ENCODE data around the gene LHPP.

The LHPP gene

DNA sequence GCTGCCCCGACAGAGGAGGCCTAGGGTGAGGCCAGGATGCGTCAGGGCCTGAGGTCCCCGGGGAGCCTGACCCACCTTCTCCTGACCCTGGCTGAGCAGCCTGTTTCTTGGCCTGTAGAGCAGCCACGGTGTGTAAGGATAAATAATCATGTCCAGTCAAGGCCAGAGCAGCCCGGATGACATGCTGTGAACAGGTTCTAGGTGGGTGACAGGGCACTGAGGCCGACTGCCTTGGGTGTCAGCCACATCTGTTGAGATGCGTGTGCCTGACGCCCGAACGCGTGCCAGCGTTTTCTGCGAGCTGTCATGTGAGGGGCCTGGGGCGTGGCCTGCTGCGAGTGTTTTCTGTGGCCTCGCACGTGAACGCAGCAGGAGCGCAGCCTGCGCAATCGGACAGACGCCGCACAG, 164.2 kb downstream of the LHPP start:
- no peak for DNase-seq (ENCODE audit: low spot score)

DNA sequence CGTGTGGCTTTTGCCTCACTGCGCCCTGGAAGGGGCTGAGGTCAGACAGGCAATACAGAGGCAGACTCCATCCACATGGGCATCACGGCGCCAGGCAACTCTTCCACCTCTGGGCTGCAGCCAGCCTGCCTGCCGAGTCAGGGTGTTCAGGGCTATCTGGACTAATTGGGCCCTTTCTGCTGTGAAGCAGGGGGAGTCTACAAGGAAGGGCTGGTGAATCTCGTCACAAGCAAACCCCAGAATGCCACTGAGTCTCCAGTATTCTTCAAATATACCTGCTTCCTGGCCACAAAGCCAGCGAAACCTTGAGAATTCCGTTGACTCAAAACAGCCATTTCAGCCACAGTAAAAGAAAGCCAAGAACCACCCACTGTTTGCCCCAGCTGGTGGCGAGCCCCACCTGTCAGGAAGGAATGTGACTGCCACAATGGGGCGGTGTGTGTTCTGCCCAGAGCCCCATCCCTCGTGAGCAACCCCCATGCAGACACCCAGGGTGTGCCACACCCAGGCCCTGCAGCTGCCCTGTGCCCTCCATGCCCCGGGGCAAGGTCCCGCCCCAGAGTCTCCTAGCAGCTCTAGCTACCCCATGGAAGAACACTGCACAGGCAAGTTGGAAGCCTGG, 165.2 kb downstream of the LHPP start:
- no peak for DNase-seq (ENCODE audit: low spot score)

DNA sequence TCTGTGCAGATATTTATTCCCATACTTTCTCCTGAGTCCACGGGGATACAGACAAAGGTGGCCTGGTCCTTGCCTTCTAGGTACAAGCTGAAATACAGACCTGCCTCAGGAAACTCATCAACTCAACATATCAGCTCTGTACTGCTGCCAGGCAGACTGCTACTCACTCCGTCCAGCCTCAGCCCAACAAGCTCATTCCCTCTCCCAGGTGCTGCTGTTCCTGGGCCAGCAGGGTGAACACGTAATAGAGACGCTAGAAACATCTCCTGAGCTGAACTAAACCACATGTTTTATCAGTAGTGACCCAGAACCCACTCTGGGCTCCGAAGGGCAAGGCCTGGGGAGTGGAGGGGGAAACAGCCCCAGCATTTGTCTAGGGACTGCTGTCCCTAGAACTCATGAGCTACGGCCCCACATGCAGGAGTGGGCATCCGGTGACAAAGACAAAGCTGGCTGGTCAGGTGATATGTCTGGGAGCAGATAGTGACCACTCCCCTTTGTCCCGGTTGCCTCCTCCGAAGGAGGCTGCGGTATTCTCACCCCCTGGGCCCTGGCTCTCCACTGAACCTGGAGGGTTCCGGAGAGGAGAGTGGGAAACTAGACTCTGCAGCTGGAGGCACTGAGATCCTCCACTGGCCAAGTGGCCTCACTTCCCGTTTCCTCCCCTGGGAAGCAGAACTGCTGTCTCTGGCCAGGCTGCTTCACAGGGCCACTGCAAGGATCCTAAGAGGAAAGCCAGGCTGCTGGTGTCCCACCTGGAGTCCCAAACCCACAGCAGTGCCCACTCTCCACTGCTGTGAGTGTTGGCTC, 166.4 kb downstream of the LHPP start:
- DNase-seq (ENCODE audit: low spot score): no peak

DNA sequence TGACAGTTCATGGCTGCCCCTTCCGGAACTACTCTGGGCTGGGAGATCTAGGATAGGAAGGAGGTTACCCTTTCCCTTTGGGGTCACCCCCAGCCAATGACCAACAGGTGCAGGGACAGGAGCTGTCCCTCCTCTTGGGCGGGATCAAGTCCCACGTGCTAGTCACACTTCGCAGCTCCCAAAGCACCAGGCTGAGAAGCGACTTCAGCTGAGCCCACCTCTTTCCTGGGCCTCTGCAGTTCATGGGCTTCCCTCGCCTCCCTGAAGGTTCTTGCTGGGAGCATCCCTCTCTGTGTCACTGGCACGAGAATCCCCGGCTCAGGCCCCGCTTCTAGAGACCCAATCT, 167.0 kb downstream of the LHPP start:
- no peak for DNase-seq (ENCODE audit: low spot score)

DNA sequence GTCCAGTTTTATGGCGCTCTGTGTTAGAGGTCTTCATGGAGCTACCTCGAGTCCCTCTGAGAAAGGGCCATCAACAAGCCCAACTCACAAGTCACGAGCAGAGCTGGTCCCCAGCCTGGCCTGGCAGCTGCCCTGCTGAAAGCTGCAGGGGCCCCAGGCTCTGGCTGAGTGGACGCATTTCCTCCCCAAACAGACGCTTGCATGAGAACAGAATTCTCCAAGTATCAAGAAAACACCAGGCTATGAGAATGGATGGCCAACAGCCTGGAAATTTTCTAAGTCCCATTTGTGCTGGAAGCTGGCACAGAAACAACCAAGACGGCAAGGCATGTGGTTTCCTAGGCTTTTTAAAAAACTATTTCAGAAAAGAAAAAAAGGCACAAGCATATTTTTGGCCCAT, 167.8 kb downstream of the LHPP start:
- DNase-seq (ENCODE audit: low spot score): no peak

DNA sequence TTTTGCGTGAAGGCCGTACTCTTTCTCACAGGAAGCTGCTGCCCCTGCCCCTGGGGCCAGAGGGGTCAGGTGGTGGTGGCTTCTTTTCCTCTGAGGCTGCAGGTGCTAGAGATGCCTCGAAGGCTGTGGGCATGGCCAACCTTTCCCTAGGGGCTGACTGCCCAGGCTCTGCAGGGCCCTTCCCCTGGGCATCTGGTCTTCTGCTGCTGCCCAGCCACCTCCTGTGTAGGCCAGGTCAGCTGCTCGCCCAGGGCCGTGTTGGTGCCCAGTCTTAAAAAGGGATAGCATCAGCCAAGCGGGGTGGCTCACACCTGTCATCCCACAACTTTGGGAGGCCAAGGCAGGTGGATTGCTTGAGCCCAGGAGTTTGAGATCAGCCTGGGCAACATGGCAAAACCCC, 168.2 kb downstream of the LHPP start:
- no peak for DNase-seq (ENCODE audit: low spot score)

DNA sequence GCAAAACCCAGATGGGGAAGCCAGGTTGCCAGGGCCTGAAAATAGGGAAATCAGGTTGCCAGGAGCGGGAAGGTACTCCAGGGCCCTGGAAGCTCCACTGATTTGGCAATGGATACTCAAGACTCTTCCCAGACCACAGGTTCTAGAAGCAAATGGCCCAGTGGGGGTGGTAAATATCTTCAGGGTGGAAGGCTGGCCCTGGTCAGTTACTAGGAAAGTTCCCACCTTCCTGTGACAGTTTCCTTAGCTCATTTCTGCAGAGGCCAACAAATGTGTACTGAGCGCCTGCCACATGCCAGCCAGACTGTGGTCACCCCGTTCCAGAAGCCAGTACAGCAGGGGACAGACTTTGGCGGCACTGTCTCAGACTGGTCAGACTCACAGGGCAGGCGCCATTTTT, 168.9 kb downstream of the LHPP start:
- DNase-seq (ENCODE audit: low spot score): no peak

DNA sequence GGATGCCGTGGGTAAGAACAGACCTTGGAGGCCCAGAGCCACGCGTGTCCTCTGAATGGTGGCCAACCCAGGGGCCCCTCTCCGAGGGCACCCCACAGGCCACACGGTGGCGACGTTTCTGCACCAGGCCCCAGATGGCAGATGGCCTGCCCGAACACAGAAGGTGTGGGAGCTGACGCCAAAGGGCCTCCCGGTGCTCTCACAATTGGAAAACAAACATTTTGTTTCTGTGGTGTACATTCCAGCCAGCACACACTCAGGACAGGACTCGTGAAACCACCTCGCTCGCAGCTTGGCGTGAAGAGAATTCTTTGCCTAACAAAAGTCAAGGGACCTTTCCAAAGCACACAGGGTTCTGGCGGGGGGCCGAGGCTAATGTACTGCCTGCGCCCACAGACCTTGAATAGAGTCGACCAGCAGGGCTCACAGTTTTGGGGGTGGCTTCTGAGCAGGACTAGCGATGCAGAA, 170.5 kb downstream of the LHPP start:
- no peak for DNase-seq (ENCODE audit: low spot score)

DNA sequence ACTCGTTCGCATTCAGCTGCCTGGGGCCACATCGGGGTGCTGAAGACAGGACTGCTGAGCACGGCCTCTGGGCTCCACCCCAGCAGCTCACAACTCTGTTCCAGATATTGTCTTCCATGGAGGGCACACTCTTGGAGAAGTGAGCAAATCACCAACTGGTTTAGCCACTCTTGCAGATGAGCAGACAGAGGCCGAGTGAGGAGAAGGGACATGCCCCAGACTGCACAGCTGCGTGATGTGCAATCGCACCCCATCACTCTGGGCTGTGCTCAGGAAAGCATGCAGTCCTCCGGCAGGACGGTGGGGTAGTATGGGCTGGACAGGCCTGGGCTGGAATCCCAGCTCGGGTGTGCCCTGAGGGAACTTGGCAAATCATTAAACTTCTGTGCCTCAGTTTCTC, 170.9 kb downstream of the LHPP start:
- no peak for DNase-seq (ENCODE audit: low spot score)

DNA sequence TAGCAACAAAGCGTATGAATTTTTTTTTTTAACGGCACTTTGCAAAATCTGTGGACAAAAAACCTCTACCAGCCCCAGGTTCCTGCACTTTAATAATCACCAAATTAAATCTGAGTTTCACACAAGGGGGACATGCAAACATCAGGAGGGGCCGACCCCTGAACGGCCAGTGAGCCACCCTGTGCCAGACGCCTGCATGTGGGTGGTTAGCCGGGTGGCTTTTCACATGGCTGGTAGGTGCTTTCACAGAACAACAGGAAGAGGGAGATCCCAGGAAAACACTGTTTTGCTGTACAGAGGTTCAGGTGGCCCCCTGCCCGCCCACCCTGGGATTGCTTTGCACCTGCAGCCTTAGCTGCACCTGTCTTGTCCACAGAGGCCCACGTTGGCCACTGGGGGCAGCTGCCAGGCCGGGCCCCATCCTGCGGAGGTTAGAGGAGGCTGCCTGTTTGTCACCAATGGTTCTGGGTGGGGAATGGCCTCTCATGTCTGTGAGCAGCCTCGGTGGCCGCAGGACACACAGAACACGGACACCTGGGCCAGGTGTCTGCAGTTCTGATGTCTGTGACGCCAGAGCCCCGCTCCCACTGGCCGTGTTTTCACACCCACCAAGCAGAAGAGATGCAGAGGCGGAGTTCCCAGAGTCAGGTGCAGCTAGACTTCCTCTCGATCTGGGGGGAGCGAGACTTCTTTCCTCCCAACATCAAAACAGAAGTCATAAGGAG, 174.8 kb downstream of the LHPP start:
- no peak for DNase-seq (ENCODE audit: low spot score)

DNA sequence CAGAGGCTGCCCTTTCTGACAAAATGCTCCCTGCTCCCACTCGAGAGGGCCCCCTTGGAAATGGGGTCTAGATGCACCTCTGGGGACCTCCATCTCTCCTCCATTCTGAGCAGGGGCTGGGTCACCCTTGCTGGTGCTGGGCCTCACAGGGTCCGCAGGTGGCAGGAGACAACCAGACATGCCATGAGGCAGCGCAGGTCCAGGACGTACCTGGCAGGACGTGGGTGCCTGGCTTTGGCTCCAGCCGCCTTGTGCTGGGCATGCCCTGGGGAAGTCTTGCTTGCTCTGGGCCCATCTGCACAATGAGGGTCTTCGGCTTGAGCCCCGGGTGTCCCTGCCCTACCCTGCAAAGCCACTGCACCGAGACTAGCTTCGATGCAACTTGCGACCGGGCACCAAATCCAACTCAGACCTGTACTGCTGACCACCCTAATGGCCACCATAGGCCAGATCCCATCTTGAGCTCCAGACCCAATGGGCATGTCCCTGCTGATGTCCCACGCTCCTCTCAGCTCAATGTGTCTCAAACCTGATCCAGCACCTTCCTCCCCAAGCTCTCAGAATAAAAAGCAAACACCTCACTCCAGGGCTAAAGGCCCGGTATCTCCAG, 175.6 kb downstream of the LHPP start:
- DNase-seq (ENCODE audit: low spot score): no peak

DNA sequence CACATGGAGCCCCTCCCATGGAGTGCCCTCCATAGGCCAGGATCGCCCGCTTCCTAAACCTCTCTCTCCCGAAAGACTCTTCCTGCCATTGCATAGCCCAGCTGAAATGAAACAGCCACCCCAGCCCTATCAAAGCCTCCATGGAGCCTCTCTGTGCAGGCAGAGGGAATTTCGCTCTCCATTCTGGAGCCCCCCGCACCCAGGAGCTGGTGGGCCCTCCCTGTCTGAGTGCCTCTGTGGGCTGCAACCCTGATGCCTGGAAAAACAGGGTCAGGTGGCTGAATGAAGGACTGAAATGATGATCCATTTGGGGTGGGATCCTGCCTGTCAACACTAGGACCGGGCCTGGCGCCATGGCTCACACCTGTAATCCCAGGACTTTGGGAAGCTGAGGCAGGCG, 176.1 kb downstream of the LHPP start:
- no peak for DNase-seq (ENCODE audit: low spot score)

DNA sequence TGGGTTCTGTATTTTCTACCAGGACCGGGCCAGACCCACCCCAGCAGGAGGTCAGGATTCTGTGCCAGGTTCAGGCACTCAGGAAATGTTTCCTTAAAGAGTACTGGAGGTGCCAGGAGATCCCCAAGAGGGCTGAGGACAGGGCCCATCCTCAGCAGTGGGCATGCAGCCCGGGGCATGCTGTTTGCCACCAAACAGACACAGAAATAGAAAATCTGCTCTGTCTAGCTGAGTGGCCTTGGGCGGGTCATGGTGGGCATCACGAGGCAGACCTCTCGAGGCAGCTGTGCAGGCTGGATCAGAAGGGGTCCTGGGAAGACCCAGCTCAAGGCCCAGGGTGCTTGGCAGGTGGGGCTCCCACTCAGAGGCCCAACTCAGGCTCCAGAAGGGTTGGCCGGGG, 177.6 kb downstream of the LHPP start:
- DNase-seq (ENCODE audit: low spot score): no peak

DNA sequence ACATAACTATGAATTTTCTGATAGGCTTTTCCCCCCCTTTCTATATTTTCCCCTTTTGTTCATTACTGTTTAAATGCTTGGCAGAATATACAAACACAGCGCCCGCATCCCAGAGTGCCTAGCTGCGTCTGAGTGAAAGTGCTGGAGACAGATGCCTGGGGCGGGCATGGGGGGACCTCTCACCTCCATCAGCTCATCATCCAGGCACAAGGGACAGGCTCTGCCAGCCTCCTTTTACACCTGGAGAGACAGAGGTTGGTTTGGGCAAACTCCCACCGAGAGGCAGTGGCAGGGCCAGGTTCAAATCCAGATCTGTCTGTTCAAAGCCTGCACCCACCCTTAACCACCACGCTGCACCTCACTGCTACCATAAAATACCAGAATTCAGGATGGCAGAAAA, 178.0 kb downstream of the LHPP start:
- DNase-seq (ENCODE audit: low spot score): no peak

DNA sequence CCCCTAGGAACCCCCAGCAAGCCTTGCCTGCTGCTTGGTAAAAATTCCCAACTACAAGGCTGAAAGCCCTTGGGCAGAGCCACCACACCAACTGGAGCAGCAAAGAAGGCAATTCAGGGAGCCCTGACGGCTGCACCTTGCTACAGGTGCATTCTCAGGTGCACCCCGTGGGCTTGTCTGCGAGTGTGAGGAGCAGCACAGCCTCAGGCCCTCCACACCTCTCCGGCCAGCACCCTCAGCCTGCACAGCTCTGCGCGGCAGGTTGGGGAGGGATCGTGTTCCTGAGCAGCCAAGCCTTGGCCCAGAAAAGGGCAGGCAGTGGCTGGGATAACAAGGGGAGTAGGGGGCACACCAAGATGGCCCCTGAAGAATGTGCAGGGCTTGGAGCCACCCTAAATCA, 178.4 kb downstream of the LHPP start:
- DNase-seq (ENCODE audit: low spot score): no peak

DNA sequence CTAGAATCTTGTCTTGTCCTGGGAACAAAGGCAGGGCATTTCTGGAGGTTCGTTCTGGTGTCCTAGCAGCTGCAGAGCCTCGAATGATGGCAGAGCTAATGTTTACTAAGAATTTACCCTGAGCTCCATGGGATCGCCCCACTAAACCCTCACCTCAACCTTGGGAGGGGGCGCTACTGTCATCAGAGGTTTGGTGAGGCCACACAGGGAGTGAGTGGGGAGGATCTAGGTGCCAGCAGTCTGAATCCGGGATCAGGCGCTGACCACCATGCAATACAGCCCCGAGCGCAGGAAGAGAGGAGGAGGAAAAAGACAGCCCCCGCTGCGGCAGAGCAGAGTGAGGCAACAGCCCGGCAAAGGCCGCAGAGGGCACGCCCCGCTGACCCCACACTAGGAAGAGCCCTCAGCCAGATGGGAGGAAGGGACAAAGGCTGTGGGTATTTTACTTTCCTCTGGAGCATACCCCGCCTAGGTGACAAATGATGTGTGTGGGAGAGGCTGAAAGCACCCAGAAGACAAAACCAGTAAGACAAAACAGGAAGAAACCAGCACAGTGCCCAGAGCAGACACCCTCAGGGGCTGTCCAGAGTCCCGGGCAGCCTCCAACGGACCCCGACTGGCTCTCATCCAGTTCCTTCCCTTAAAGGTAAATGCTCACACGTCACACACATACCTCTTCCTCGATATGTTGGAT, 179.1 kb downstream of the LHPP start:
- no peak for DNase-seq (ENCODE audit: low spot score)

DNA sequence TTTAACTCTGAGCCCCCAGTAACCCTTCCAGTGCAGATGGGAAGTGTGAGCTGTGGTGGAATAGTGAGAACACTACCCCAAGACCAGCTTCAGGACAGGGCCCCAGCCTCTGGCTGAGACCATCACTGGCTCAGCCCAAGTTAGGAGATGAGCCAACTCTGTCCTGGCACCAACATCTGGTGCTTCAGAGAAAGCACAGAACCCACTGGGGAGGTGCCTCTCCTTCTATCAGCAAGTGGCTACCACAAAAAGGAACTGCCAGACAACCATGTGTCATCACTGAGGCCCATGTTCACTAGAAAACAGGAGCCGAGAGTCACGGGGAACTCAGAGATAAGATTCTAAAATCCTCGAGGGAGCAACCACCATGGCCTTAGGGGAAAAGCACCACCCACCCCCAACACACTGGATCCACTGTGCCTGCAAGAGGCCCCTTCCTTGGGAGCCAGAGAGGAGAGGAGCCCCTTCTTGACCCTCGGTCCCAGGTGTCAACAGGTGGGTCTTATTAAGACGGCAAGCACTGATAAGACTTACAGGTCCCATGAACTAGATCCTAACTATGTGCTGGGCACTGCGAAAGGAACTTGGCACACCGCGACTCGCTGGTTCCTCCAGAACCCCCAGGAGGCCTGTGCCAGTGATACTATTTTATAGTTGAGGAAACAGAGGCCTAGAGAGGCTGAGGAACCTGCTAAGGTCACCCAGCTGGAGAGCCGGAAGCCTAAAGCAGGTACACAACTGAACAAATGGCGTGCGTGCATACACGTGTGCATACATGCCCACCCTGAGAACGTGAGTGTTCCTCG, 179.9 kb downstream of the LHPP start:
- no peak for DNase-seq (ENCODE audit: low spot score)

DNA sequence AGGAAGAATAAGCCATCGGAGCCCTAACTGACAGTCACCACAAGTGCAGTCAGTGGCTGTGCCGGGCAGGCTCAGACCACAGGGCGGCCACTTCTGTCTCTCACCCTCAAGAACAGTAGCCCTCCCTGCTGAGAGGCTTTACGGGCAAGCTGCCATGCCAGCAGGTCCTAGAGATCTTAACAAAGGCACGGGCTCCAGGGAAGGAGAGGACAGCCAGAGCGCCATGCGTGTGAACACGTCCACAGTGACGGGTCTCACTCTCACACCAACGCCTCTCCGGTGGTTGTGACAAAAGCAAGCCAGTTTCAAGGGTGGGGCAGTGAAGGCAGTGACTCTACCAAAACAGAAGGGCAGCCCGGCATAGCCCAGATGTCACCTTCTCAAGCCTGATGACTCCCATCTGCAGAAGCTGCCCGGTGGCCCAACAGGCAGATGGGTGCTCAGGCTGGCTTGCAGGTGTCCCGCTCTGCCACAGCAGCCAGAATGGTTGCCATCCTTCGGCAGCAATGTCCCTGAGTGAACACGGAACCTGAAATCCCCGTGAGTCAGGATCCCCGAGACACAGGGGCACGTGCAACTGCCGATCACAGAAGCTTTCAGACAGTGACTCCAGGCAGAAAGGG, 180.6 kb downstream of the LHPP start:
- no peak for DNase-seq (ENCODE audit: low spot score)

DNA sequence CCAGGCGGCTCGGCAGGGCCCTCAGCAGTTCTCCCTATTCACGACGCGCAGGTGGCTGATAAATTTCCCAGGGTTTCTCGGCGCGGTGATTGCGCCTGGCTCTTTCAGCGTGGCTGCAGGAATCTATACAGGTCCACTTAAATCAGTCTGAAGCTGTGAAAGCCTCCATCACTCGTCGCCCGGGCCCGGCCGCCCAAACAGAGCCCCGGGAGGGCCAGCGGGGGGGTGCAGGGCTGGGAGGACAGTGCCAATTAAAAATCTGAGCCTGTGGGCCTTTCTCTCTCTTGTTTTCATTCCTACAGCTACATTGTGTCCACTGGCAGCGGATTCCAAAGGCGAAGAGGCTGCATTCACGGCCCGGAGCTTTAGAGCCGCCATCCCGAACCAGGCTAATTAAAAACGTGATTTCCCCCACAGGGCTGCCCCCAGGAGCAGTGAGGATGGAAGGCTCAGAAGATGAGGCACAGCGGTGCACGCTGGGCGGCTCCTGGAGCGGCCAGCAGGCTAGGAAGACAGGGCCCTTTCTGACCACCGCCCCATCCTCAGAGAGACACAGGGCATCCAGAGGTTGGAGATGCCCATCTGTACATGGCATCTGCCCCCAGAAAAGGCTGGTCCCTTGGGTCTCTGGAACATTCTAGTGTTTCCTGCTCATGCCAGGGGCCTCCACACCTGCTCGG, 181.8 kb downstream of the LHPP start:
- DNase-seq (ENCODE audit: low spot score): no peak

DNA sequence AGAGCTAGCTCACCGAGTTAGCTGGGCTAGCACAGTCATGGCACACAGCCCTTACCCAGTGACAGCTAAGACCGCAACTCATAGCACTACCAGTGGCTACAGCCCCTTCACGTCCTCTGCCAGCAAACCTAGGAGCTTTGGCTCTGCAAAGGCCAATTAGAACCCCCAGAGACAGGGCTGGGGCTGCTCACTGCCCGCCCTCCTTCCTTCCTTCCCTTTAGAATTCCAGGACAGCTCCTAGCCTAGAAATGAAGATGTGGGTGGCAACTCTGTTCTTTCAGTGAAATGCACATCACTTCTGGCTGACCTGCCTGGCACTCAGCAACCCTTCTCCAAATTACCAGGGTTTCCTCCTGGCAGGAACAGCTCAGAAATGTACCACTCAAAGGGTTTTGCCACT, 182.6 kb downstream of the LHPP start:
- no peak for DNase-seq (ENCODE audit: low spot score)
